HG03342 (cell line): ENCODE data around the gene SET.
"Not testable (repeated sequence)": the region's sequence is repeated elsewhere in the genome, so short reads cannot be mapped to it uniquely, and the experiment has no call there.

Source experiments
- ATAC-seq: cut with Tn5 transposase; IDR thresholded peaks from one replicate; pipeline ENCODE4 v1.9.1; 2021; ENCODE audit warnings: mild to moderate bottlenecking, moderate library complexity; ENCODE audit not compliant: unreplicated experiment

The SET gene, protein sequence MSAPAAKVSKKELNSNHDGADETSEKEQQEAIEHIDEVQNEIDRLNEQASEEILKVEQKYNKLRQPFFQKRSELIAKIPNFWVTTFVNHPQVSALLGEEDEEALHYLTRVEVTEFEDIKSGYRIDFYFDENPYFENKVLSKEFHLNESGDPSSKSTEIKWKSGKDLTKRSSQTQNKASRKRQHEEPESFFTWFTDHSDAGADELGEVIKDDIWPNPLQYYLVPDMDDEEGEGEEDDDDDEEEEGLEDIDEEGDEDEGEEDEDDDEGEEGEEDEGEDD

DNA sequence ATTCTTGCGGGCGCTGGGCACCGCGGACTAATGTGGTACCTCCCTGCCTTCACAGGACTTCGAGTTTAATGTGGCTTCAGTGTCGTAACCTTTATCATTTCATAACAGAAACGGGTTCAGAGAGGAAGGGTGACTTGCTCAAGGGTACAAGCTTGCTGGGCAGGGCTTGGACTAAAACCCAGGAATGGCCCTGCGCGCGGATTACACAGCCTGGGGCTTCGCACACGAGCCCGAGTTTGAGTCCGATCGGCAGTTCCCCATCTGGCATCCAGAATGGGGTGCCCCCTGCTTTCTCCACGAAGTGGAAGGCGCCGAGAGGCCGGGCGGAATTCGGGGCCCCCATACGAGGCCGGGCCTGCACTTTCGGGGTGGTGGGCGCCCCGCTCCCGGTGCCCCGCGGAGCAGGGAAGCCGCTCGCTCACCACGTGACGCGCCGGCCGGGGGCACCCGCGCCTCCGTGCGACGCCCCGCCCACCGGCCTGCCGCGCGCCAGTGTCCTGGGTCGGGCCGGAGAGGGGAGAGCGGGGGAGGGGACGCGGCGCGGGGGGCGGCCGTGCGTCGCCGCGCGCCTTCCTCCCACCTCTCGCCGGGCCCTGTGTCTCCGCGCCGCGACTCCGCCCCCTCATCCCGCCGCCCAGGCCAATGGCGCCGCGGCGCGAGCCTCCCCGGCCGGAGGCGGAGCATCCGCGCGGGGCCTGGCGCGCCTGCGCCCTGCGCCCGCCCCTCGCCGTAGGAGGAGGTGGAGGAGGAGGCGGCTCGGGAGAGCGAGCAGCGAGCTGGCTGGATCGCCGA lies at the start of gene SET:
Gene SET, plus strand, starts transcription at position 722 of the 792 bp plus-strand sequence. CDS start 361 bp downstream, outside the sequence.
- ATAC-seq, result peak; percentile 59

DNA sequence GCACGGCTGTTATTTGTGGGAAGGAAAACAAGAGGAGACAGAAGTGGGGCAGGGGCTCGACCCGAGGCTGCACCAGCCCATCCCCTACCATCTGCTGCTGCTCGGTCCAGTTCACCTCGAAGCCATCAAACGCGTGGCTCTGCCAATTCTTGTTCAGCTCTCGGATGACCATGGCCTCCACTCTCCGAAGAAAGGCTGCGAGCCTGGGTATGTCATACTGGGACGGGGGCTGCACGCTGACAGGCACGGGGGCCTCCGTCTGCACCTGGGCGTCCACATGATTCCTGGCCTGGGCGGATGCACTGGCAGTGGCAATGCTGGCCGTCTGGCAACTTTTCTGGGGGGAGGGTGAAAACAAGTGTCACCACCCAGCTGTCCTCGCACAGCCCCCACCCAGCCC lies 48.4 kb upstream of the SET start:
- ATAC-seq, result no peak

DNA sequence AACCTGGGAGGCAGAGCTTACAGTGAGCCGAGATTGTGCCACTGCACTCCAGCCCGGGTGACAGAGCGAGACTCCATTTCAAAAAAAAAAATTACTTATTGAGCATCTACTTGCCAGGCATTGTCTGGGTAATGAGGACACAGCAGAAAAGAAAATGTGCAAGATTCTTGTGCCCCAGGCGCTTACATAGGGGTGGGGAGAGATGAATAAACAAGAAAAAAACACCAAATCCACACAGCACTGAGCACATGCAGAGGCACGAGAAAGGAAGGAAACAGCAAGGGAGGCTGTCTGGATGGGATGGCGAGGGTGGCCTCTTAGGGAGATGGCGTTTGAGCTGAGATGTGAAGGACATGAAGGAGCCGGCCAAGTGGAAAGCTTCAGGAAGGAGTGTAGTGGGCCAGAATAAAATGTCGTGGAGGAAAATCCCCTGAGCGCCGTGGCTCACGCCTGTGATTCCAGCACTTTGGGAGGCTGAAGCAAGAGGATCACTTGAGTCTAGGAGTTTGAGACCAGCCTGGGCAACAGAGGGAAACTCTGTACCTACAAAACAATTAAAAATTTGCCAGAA lies 46.3 kb upstream of the SET start:
- no peak for ATAC-seq

DNA sequence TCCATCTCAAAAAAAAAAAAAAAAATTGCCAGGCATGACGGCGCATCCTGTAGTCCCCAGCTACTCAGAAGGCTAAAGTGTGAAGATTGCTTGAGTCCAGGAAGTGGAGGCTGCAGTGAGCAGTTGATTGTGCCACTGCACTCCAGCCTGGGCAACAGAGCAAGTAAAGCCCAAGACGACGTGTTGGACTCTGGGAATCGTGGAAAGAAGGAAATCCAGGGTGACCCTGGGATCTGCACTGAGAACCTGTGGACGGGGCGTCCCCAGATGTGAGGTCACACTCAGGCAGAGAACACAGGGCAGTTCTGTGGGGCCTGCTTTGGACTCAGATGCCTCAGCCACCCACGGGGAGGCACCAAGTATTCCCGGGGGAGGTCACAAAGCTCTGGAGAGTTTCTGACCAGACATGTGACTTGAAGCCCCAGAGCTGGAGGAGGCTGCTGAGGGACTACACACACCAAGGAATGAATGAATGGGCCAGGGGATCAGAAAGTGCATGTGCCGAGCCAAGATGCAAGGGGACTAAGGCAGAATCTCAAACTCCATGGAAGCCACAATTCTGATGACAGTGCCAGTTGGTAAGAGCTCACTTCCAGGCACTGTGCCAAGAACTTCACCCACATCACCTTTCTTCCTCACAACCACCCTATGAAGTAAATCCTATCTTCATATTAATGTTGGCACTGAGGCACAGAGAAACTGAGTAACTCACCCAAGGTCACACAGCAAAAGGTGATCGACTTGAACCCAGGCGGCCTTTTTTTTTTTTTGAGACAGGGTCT lies 45.3 kb upstream of the SET start:
- peak; percentile 58 for ATAC-seq

DNA sequence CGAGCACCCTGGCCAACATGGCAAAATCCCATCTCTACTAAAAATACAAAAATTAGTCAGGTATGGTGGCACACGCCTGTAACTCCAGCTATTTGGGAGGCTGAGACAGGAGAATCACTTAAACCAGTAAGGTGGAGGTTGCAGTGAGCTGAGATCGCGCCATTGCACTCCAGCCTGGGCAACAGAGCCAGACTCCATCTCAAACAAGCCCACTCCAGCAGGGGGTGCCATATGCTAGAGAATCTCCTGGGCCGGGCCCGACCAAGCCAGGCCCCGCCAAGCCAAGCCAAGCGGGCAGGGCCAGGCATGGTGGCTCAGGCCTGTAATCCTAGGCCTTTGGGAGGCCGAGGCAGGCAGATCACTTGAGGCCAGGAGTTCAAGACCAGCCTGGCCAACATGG lies 40.8 kb upstream of the SET start:
- ATAC-seq, result not testable (repeated sequence)

DNA sequence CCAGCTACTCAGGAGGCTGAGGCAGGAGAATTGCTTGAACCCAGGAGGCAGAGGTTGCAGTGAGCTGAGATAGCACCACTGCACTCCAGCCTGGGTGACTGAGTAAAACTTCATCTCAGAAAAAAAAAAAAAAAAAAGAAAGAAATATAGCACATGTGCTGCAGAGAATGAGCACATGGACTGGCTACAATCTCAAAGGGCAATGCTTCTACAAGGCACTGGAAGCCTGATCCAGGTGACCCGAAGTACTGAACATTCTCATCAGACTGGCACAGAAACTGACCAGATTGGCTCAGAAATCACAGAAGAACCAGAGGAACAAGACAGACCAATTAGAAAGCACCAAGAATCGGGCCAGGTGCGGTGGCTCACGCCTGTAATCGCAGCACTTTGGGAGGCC lies 37.2 kb upstream of the SET start:
- no peak for ATAC-seq

DNA sequence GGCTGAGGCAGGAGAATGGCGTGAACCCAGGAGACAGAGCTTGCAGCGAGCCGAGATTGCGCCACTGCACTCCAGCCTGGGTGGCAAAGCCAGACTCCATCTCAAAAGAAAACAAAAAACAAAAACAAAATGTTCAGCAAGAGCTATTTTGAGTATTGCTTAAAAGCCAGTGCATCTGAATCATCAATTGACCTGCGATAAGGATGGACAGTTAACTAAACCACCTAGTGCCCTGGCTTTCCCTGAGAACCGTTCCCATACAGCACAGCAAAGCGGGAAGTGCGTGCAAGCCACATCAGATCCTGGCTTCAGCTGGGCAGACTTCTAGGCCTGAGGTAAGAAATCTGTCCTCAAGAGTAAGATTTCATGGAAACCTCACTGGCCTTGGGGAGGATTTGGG lies 35.1 kb upstream of the SET start:
- ATAC-seq, result no peak

DNA sequence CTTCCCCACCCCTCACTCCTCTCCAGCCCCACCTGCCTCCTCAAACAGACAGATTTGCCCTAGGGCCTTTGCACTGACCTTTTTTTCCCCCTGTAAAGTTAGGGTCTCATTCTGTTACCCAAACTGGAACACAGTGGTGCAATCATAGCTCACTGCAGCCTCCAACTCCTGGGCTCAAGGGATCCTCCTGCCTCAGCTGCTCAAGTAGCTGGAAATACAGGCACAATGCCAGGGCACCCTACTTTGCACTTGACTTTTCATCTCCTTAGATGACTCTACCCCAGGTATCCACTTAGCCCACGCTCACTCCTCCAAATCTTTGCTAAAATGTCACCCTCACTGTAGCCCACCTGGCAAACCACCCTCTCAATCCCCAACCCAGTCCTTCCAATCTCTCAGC lies 34.5 kb upstream of the SET start:
- no peak for ATAC-seq

DNA sequence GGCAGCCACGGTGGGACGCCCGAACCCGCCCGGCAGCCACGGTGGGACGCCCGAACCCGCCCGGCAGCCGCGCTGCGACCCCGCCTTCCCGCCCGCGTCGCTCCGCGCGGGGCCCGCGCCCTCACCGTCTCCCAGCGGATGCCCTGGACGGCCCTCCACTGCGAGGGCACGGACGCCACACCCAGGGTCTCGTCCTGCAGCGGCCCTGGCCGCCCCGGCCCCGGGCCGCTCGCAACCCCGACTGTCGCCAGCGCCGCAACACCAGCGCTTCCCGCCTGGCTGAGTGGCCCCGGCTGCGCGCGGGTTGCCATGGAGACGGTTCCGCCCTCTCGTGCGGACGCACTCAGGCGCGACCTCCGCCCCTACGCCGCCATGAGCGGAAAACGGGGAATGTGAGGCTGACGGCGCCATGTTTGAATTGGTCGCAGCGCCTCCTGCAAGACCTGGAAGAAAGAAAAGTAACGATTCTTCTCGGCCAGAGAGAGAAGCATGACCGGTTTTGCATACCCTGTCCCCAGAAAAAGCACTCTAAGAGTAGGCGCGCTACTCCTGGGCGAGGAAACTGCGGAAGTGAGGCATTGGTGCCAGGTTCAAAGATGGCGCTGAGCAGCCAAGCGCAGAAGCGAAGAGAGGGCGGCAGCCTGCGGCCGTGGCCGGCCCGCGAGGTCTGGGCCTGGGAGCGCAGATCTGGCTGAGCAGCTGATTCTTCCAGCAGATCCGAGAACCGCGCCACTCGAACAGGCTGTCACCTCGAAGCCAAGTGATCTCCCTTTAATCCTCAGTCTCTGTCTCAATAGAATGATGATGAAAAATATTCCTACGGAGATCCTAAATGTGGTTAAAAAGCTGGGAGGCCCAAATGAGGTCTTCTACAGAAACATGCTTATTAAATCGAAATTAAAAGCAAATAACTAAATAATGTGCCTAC lies 32.3 kb upstream of the SET start, which contains the start of gene DYNC2I2:
Gene DYNC2I2, minus strand, starts transcription at position 432 of the 928 bp plus-strand sequence. Its CDS starts 121 bp downstream, at position 311.
- peak; percentile 51 for ATAC-seq

DNA sequence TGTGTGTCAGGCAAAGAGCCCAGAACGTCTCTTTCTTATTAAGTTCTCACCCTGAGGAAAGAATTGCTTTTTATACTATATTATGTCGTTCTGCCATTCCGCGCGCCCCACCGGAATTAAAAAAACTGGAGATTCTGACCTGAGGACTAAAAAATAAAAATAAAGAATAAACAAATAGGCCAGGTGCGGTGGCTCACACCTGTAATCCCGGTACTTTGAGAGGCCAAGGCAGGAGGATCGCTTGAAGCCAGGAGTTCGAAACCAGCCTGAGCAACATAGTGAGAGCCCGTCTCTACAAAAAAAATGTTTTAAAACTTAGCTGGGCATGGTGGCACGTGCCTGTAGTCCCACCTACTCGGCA lies 31.7 kb upstream of the SET start:
- ATAC-seq, result no peak

DNA sequence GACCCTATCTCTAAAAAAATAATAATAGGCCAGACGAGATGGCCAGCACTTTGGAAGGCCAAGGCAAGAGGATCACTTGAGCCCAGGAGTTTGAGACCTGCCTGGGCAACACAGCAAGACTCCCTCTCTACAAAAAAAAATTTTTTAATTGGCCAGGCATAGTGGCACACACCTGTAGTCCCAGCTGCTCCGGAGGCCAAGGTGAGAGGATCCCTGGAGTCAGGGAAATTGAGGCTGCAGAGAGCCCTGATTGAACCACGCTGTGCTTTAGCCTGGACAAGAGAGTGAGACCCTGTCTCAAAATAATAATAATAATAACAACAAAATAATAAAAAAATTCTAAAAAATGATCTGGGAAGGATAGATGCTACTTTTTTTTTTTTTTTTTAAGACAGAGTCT lies 31.2 kb upstream of the SET start:
- ATAC-seq, result no peak

DNA sequence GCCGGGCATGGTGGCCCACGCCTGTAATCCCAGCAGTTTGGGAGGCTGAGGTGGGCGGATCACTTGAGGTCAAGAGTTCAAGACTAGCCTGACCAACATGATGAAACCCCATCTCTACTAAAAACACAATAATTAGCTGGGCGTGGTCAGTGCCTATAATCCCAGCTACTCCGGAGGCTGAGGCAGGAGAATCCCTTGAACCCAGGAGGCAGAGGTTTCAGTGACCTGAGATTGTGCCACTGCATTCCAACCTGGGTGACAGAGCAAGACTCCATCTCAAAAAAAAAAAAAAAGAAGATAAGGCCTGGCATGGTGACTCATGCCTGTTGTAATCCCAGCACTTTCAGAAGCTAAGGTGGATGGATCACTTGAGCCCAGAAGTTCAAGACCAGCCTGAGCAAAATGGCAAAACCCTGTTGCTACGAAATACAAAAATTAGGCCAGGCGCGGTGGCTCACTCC lies 22.5 kb upstream of the SET start:
- ATAC-seq, result not testable (repeated sequence)

DNA sequence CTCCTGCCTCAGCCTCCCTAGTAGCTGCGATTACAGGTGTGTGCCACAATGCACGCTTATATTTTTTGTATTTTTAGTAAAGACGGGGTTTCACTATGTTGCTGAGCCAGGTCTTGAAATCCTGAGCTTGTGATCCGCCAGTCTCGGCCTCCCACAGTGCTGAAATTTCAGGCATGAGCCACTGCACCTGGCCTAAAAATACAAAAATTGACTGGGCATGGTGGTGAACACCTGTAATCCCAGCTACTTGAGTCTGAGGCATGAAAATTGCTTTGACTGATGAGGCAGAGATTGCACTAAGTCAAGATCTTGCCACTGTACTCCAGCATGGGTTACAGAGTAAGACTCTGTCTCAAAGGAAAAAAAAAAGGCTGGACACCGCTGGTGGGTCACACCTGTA lies 19.2 kb upstream of the SET start:
- ATAC-seq, result no peak

DNA sequence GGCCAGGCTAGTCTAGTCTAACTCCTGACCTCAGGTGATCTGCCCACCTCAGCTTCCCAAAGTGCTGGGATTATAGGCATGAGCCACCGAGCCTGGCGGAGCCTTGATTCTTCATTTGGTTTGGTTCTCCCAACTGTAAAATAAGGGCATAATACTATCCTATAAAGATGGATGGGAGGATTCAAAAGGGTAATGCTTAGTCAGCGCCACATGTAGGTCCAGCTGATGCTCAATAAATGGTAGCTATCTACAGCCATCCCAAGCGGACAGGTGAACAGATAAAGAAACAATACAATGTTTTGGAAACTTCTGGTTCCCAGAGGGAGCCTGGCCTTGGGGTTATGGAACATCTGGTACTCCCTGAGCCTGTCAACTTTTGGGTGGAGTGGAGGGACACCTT lies 13.6 kb upstream of the SET start:
- no peak for ATAC-seq

DNA sequence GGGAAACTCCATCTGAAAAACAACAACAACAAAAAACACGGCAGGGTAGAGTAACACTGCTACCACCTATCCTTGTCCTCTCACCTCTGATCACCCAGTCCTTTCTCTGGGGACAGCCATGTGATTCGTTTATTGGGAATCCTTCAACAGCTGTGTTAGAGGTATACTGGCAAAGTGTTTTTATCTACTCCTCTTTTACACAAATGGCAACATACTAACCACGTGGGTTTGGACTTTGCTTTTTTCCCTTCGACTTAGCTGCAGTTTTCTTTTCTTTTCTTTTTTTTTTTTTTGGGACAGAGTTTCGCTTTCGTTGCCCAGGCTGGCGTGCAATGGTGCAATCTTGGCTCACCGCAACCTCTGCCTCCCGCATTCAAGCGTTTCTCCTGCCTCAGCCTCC lies 11.2 kb upstream of the SET start:
- ATAC-seq, result no peak

DNA sequence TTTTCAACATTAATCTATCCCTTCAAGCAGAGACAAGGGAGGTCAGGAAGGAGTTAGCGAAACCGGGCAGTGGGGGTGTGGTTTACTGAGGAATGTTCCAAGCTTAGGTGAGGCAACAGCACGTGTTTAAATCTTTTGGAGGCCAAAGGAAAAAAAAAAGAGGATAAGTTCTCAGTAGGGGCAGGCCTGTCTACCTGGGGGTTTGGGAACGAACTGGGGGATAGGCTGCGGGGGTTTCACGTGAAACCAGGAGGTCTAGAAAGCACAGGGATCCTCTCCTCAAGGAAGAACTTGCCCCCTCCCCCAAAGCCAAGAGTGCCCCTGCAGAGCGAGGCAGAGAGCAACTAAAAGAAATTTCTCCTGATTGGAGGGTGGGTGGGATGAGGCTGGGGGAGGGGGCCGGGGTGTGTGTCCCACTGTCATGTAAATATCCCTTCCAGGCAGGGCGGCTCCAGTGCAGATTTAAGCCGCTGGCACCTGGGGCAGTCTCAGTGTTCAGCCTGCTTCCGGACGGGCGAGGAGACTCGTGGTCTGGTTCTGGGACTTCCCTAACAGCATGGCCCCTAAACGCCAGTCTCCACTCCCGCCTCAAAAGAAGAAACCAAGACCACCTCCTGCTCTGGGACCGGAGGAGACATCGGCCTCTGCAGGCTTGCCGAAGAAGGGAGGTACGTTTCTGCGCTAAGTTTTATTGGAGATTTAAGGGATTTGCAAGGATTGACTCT lies 5.5 kb upstream of the SET start:
- ATAC-seq, result no peak

DNA sequence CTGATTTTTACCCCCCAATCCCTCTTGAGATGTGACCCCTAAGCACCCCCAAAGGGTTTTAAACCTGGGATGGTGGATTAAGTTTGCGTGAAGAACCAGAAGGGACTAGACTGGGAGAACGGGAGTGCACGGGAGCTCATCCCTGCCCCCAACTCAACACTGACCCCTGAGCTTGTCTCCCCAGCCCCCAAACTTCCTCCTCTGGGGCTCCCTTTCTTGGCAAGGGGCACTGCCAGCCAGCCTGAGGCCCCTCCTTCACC lies 5.0 kb upstream of the SET start:
- no peak for ATAC-seq

DNA sequence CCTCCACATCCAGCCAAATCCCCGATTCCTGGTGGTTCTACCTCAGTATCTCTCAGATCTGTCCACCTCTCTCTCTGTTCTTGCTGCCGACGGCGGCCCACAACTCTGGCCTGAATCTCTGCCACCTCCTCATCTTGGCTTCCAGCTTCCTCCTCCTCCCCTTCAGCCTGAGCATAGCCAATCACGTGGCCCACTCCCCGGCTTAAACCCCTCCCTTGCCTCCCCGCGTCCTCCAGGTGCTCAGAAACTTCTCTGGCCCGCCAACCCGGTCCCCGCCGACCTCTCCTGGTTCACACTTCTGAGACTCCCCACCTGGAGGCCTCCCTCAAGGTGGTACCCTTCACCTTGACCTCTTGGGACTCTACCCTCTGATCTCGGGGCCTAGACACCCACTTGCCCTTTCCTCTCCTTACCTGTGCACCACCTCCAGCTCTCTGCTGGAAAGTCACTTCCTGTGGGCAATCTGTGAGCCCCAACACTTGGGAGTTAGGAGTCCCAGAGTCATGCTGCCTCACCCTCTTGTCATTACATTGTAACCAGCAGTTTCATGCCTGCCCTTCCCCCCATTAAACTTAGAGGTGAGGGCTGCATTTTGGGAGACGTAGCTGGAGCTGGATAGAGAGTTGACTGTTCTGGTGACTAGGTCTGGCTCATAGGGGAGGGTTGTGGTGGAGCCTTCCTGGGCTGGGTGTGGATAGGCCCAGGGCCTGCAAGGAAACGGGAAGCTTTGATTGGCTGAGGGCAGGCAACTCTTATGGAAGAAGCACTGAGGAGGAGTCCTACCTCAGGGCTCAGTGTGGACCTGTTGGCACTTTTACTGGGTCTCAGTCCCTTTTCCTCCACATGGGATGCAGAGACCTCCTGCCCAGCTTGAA lies 4.5 kb upstream of the SET start:
- no peak for ATAC-seq
